Gastroesophageal sphincter (tissue), 4 donors: ENCODE data around the gene CACNA1E. TPM values are rescaled to one million over a fixed set of nuclear protein-coding genes. Genes with fewer than 3 reads are reported as not detected.

Experiments
- ATAC-seq: fragments of 150-250 bp; one replicate; pipeline ENCODE4 v1.9.1; 2016; ENCODE audit warnings: mild to moderate bottlenecking, moderate library complexity
- H3K27ac ChIP-seq, 4 donors: fragments of 200-600 bp; sonication (generic) in 3 of 4; 1 replicate in 3 of 4; 2 replicates in 1 of 4; pipeline ENCODE4 v1.5.1; 2016 to 2019
- H3K27me3 ChIP-seq: fragments of 200-600 bp; sonication (generic); one replicate; pipeline ENCODE4 v1.5.1; 2019
- H3K36me3 ChIP-seq, 2 donors: fragments of 200-600 bp; sonication (generic); one replicate each; pipeline ENCODE4 v1.5.1; 2019; ENCODE audit warnings: control low read depth in 1 of 2
- H3K4me1 ChIP-seq, 3 donors: fragments of 200-600 bp; sonication (generic); 1 replicate in 2 of 3; 2 replicates in 1 of 3; pipeline ENCODE4 v1.5.1; 2016 to 2019; ENCODE audit warnings: control low read depth in 2 of 3
- H3K4me3 ChIP-seq, 2 donors: fragments of 200-600 bp; sonication (generic); one replicate each; pipeline ENCODE4 v1.5.1; 2019; ENCODE audit warnings: mild to moderate bottlenecking in 1 of 2, moderate library complexity in 1 of 2
- H3K9me3 ChIP-seq, 3 donors: fragments of 200-600 bp; sonication (generic); one replicate each; pipeline ENCODE4 v1.5.1; 2017 to 2019; ENCODE audit warnings: control low read depth in 2 of 3
- CTCF ChIP-seq, 4 experiments: fragments of 200-600 bp in 2 of 4; fragments of 450-650 bp in 2 of 4; sonication (generic) in 1 of 4; IDR thresholded peaks; one replicate each; pipeline ENCODE4 v1.5.1; 2017 to 2019; ENCODE audit warnings: antibody characterized with exemption in 4 of 4, mild to moderate bottlenecking in 2 of 4, moderate library complexity in 2 of 4
- EP300 ChIP-seq: sonication (generic); formaldehyde crosslinking; IDR thresholded peaks from one replicate; pipeline ENCODE4 v1.6.1; 2017; ENCODE audit warnings: antibody characterized with exemption, mild to moderate bottlenecking
- POLR2A ChIP-seq, 2 donors: fragments of 450-650 bp; IDR thresholded peaks; one replicate each; pipeline ENCODE4 v1.6.1; 2017; ENCODE audit warnings: antibody characterized with exemption in 2 of 2, mild to moderate bottlenecking in 2 of 2, moderate library complexity in 1 of 2
- POLR2AphosphoS5 ChIP-seq: sonication (generic); formaldehyde crosslinking; IDR thresholded peaks from one replicate; pipeline ENCODE4 v1.6.1; 2017; ENCODE audit warnings: antibody characterized with exemption
- WGBS, 2 donors: methylation state at CpG; one replicate each; pipeline ENCODE4 v1.1.5; 2018; ENCODE audit warnings: low coverage in 1 of 2; 5-methylcytosine and 5-hydroxymethylcytosine counted together
- total RNA-seq, 4 donors: library from RNA; depleted of rRNA; stranded (reverse); fragments of >200 nt; gene quantifications; one replicate each; pipeline ENCODE4 v1.1.0, GENCODE V29; 2016

The CACNA1E gene
- total RNA-seq, 4 donors from 2014 or later, result 0.13 to 0.23 (median 0.16) TPM

GRCh38 chr1:181680871-181681270 lies 197.6 kb downstream of the CACNA1E start:
- ATAC-seq, result no peak
- no peaks in the 10 kb centered on the region for H3K27me3 ChIP-seq
- no peaks in the 10 kb centered on the region for H3K4me1 ChIP-seq
- TF ChIP-seq POLR2AphosphoS5 (no peak), POLR2A (IDR thresholded peaks at IDR 0.05) (no peak), EP300 (no peak), CTCF (IDR thresholded peaks at IDR 0.05) (no peak)
- 61 to 100% methylated on average over 1 to 6 of the region's 7 CpGs for WGBS, 2 donors
- H3K36me3 ChIP-seq, result no peaks in the 10 kb centered on the region
- no peak overlapping the region for H3K4me3 ChIP-seq
- no peak overlapping the region for H3K27ac ChIP-seq
- H3K9me3 ChIP-seq, result no peaks in the 10 kb centered on the region

DNA sequence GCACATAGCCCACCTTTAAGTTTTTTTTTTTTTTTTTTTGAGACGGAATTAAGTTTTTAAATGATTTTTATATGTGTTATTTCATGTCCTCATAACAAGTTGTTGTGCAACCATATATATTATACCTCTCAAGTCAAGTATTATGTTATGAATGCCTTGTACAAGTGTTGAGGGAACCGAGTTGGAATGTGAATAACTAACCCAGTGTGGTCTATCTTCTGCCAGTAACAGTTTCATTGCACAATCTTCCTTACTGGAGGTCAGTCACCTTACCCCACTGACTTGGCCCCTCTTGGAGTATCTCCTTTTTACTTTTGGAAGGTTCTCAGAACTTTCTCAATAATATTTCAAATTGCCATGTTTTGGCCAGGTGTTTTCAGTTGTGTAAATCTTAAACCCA lies 201.9 kb downstream of the CACNA1E start:
- ATAC-seq, result no peak
- 62 to 66% methylated on average over 2 of the region's 2 CpGs for WGBS, 2 donors
- H3K4me3 ChIP-seq, result no peak overlapping the region
- no peaks in the 10 kb centered on the region for H3K27me3 ChIP-seq
- H3K9me3 ChIP-seq, result no peaks in the 10 kb centered on the region
- H3K4me1 ChIP-seq, result no peaks in the 10 kb centered on the region
- no peak overlapping the region for H3K27ac ChIP-seq
- no peaks in the 10 kb centered on the region for H3K36me3 ChIP-seq
- TF ChIP-seq EP300 (no peak), POLR2AphosphoS5 (no peak), CTCF (IDR thresholded peaks at IDR 0.05) (no peak), POLR2A (IDR thresholded peaks at IDR 0.05) (no peak)

- H3K27ac ChIP-seq, result no peak overlapping the region
- H3K9me3 ChIP-seq, result no peaks in the 10 kb centered on the region
- H3K27me3 ChIP-seq, result no peaks in the 10 kb centered on the region
- 20 to 27% methylated on average over 1 of the region's 1 CpG for WGBS, 2 donors
- H3K4me3 ChIP-seq, result no peak overlapping the region
- no peaks in the 10 kb centered on the region for H3K36me3 ChIP-seq
- H3K4me1 ChIP-seq, result no peaks in the 10 kb centered on the region
- TF ChIP-seq CTCF (IDR thresholded peaks at IDR 0.05), result no peak
- TF ChIP-seq POLR2AphosphoS5, result no peak
- no peak for TF ChIP-seq POLR2A (IDR thresholded peaks at IDR 0.05)
- no peak for TF ChIP-seq EP300
- ATAC-seq, result no peak
These were observed 218.6 kb downstream of the CACNA1E start for GRCh38 chr1:181701891-181702290.

- Histone ChIP-seq H3K9me3 (no peaks in the 10 kb centered on the region), H3K4me3 (no peak overlapping the region), H3K27ac (no peak overlapping the region), H3K27me3 (no peaks in the 10 kb centered on the region), H3K36me3 (no peaks in the 10 kb centered on the region), H3K4me1 (no peaks in the 10 kb centered on the region)
- TF ChIP-seq EP300, result no peak
- TF ChIP-seq POLR2A (IDR thresholded peaks at IDR 0.05), result no peak
- no peak for TF ChIP-seq POLR2AphosphoS5
- no peak for TF ChIP-seq CTCF (IDR thresholded peaks at IDR 0.05)
- ATAC-seq, result no peak
- 40 to 56% methylated on average over 3 to 7 of the region's 8 CpGs for WGBS, 2 donors
These were observed 221.2 kb downstream of the CACNA1E start for GRCh38 chr1:181704546-181704945.

- WGBS, 2 donors, result 91 to 92% methylated on average over 3 to 4 of the region's 4 CpGs
- Histone ChIP-seq H3K9me3 (no peaks in the 10 kb centered on the region), H3K36me3 (no peaks in the 10 kb centered on the region), H3K27ac (no peak overlapping the region), H3K27me3 (no peaks in the 10 kb centered on the region), H3K4me1 (no peaks in the 10 kb centered on the region), H3K4me3 (no peak overlapping the region)
- TF ChIP-seq EP300, result no peak
- no peak for ATAC-seq
These were observed 228.5 kb downstream of the CACNA1E start for GRCh38 chr1:181711820-181712219.
